Choroid plexus epithelial cell (primary cell): ENCODE results near the gene NPAS3.

Experiments
- DNase-seq: peaks from one replicate; pipeline ENCODE4 v3.0.0-alpha.2; 2010; ENCODE audit warnings: low read depth
- H3K4me3 ChIP-seq: 2 replicates; pipeline ENCODE4 v1.5.1; 2011; ENCODE audit warnings: low read depth, mild to moderate bottlenecking, control low read depth, low read length, moderate library complexity
- CTCF ChIP-seq: conservative IDR thresholded peaks from 2 replicates; pipeline ENCODE4 v1.5.1; 2011; ENCODE audit warnings: low read depth, mild to moderate bottlenecking, control low read depth, inconsistent platforms, low read length, moderate library complexity

Gene NPAS3

GRCh38 chr14:33622496-33622895 is 683.8 kb downstream of the NPAS3 start:
- H3K4me3 ChIP-seq: no peak overlapping the region
- DNase-seq: no peak
- no peak for TF ChIP-seq CTCF

- no peak for TF ChIP-seq CTCF
- no peak overlapping the region for H3K4me3 ChIP-seq
- DNase-seq: peak; percentile 15
Observed at GRCh38 chr14:33629792-33630191, 691.1 kb downstream of the NPAS3 start.

- TF ChIP-seq CTCF: no peak
- DNase-seq: no peak
- H3K4me3 ChIP-seq: no peak overlapping the region
Observed at GRCh38 chr14:33631021-33631420, 692.3 kb downstream of the NPAS3 start.

- DNase-seq: peak; percentile 35
- no peak overlapping the region for H3K4me3 ChIP-seq
- TF ChIP-seq CTCF: no peak
Observed at GRCh38 chr14:33631441-33631840, 692.8 kb downstream of the NPAS3 start.

GRCh38 chr14:33634631-33635030 is 696.0 kb downstream of the NPAS3 start:
- peak; percentile 31 for DNase-seq
- no peak overlapping the region for H3K4me3 ChIP-seq
- no peak for TF ChIP-seq CTCF

GRCh38 chr14:33636716-33637115 is 698.0 kb downstream of the NPAS3 start:
- no peak overlapping the region for H3K4me3 ChIP-seq
- TF ChIP-seq CTCF: no peak
- DNase-seq: no peak

- DNase-seq: peak; percentile 67
- no peak overlapping the region for H3K4me3 ChIP-seq
- no peak for TF ChIP-seq CTCF
Observed at GRCh38 chr14:33642080-33642479, 703.4 kb downstream of the NPAS3 start.
